ENCODE measurements around the gene MMP24. TPM values are rescaled to one million over a fixed set of nuclear protein-coding genes. Genes with fewer than 3 reads are reported as not detected.

MMP24 gene
- polyA plus RNA-seq, 1 of the 3 experiments (the other 2 are of a cell fraction): 18.1 TPM

DNA sequence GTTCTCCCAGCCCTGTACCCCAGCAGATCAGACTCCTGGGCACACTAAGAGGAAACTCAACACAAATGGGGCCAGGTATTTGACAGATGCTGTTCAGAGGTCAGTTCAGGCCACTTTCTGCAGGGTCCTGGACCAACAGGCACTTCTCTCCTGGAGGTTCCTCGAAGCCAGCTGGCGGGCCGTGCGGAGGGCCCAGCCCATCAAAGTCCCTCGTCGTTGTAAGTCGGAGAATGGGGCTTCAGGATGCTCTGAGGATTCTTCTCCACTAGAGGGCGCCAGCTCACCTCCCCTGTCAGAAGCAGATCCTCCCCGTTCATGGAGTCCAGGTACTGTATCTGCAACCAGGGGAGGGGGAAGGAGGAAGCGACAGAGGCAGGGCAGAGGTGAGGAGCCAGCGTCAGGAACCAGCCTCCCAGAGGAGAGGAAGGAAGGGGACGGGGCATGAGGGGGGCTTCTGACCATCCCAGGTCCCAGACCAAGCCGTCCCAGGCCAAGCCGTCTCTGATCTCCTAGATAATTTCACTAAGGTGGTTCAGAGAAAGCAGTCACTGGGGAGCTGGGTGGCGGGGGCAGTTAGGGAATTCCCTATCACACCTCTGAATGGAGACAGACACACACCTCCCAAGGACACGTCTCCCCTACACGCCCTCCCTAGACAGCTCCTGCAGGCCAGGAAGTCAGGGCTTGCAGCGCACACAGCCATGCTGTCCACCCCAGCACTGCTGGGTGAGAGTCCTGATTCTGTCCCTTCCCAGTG, 77.4 kb downstream of the MMP24 start (continued):
- TF ChIP-seq, protein P1, sequence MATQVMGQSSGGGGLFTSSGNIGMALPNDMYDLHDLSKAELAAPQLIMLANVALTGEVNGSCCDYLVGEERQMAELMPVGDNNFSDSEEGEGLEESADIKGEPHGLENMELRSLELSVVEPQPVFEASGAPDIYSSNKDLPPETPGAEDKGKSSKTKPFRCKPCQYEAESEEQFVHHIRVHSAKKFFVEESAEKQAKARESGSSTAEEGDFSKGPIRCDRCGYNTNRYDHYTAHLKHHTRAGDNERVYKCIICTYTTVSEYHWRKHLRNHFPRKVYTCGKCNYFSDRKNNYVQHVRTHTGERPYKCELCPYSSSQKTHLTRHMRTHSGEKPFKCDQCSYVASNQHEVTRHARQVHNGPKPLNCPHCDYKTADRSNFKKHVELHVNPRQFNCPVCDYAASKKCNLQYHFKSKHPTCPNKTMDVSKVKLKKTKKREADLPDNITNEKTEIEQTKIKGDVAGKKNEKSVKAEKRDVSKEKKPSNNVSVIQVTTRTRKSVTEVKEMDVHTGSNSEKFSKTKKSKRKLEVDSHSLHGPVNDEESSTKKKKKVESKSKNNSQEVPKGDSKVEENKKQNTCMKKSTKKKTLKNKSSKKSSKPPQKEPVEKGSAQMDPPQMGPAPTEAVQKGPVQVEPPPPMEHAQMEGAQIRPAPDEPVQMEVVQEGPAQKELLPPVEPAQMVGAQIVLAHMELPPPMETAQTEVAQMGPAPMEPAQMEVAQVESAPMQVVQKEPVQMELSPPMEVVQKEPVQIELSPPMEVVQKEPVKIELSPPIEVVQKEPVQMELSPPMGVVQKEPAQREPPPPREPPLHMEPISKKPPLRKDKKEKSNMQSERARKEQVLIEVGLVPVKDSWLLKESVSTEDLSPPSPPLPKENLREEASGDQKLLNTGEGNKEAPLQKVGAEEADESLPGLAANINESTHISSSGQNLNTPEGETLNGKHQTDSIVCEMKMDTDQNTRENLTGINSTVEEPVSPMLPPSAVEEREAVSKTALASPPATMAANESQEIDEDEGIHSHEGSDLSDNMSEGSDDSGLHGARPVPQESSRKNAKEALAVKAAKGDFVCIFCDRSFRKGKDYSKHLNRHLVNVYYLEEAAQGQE (IDR thresholded peaks at IDR 0.05; ENCODE audit: low read depth, low read length): no peak
- TF ChIP-seq EP300 (IDR thresholded peaks at IDR 0.05; ENCODE audit: borderline replicate concordance in 1 of 2, low read depth in 1 of 2, low read length in 1 of 2): no peak; a peak in 1 of 4 replicates

DNA sequence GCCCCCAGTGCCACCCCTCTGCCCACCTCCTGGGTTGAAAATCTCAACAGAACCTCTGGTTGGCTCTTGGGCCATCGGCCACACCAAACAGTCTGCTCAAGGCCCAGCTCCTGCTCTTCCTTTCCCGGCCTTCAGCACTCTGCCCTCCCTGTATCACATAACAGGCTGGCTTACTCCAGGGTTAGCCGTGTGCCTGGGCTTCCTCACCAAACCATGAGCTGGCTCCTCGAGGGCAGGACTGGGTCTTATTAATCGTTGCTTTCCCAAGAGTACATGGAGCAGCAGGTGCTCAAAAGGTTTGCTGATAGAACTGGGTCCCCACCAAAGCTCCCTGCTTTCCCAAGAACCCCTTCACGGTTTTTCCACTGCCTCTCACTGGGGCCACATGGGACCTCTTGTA, 78.5 kb downstream of the MMP24 start:
- Histone ChIP-seq H3K4me3 (ENCODE audit: low read depth in 2 of 2, low read length in 1 of 2) (no peak overlapping the region), H3K9me3 (no peaks in the 10 kb centered on the region), H4K20me1 (ENCODE audit: insufficient read depth) (no peaks in the 10 kb centered on the region), H3K9me2 (no peaks in the 10 kb centered on the region), H3K36me3 (replicated peaks in 1 of 2; ENCODE audit: control insufficient read depth in 1 of 2, insufficient read depth in 2 of 2, low read length in 1 of 2) (no peaks in the 10 kb centered on the region), H3K27ac (ENCODE audit: low read depth in 2 of 2, low read length in 1 of 2) (peak overlapping the region; percentile 97; a peak in 3 of 4 replicates), H3K9ac (peak overlapping the region; percentile 55), H3K4me1 (ENCODE audit: control insufficient read depth in 1 of 2, insufficient read depth in 2 of 2, low read depth in 1 of 2, low read length in 1 of 2) (peaks cover 30 to 58% of the 10 kb centered on the region in 2 experiments; a peak in 3 of 4 replicates), H3K27me3 (ENCODE audit: insufficient read depth) (no peaks in the 10 kb centered on the region), H2AFZ (ENCODE audit: low read depth) (no peak overlapping the region), H3F3A (replicated peaks; ENCODE audit: insufficient read depth) (peaks cover 48% of the 10 kb centered on the region), H3K79me2 (ENCODE audit: insufficient read depth) (no peaks in the 10 kb centered on the region), H3K4me2 (peak overlapping the region; percentile 54)
- CTCF ChIA-PET: interaction anchor here (0.7 to 16.5 kb wide), 14 partner anchors 9 to 150 kb away, joined by 3 to 323 read pairs (median 16); partner anchors contain the start of genes CEP250, EIF6 and GDF5
- TF ChIP-seq SMC3 (IDR thresholded peaks at IDR 0.05; ENCODE audit: low read depth, low read length): no peak
- TF ChIP-seq EP300 (IDR thresholded peaks at IDR 0.05; ENCODE audit: borderline replicate concordance in 1 of 2, low read depth in 1 of 2, low read length in 1 of 2): no peak
- no peak for TF ChIP-seq RXRA (IDR thresholded peaks at IDR 0.05; ENCODE audit: borderline replicate concordance, low read depth)
- no peak for TF ChIP-seq NRF1 (IDR thresholded peaks at IDR 0.05; ENCODE audit: low read depth, low read length)
- 79% methylated on average over 6 of the region's 6 CpGs for WGBS (ENCODE audit: low lambda C conversion rate)
- DNase-seq: no peak
- POLR2A ChIA-PET: interaction anchor here (2.5 kb wide), 1 partner anchor 150 kb away, joined by 6 read pairs; the partner anchor contains the start of gene CEP250

DNA sequence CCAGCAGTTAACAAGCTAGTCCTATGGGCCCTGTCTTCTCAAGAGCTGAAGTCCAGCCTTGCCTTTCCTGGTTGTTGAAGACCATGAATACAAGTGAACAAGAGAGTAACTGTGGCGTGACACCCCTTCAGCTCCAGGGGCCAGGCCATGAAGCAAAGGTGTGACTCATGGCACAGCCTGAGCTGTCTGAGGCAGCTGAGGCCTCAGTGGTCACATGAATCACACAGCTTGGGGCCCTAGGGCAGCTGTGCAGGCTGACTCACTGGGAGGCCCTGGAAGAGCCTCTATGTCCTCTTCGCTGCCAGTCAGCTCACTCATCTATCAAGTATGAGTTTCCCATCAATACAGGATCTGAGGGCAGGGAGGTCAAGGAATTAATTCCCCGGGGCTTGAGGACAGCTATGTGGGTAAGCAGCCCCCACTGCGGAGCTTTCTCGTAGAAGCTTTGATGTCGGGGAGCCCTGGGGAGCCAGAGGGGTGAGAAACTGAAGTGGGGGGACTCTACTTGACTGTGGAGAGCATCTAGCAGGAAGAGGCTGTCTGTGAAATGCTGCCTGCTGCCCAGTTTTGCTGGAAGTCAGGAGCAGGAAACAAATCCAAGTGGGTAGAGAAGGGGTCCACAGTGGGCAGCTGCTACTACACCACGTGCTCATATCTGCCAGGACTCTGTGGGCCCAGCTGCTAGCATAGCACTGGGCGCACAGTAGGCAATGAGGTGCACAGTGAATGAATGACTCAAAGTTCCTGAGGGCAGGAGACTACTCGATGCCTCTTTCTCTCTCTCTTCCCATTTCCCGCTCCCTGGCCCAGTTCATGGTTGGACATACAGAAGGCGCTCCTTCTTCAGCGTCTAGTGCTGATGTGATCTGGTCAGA, 79.4 kb downstream of the MMP24 start:
- POLR2A ChIA-PET: interaction anchor here (2.5 kb wide), 1 partner anchor 149 kb away, joined by 6 read pairs; the partner anchor contains the start of gene CEP250
- H3K9me2 ChIP-seq: no peaks in the 10 kb centered on the region
- peak overlapping the region; percentile 97 for H3K27ac ChIP-seq (ENCODE audit: low read depth in 2 of 2, low read length in 1 of 2)
- no peak overlapping the region for H2AFZ ChIP-seq (ENCODE audit: low read depth)
- H3K9ac ChIP-seq: peak overlapping the region; percentile 59
- no peaks in the 10 kb centered on the region for H3K27me3 ChIP-seq (ENCODE audit: insufficient read depth)
- no peak overlapping the region for H3K4me3 ChIP-seq (ENCODE audit: low read depth in 2 of 2, low read length in 1 of 2)
- H3K4me2 ChIP-seq: peak overlapping the region; percentile 69
- H3K36me3 ChIP-seq (replicated peaks in 1 of 2; ENCODE audit: control insufficient read depth in 1 of 2, insufficient read depth in 2 of 2, low read length in 1 of 2): no peaks in the 10 kb centered on the region
- H3K79me2 ChIP-seq (ENCODE audit: insufficient read depth): no peaks in the 10 kb centered on the region
- CTCF ChIA-PET: interaction anchor here (0.6 to 16.5 kb wide), 20 partner anchors 7 to 149 kb away, joined by 3 to 323 read pairs (median 5); partner anchors contain the start of genes CEP250, FAM83C and GDF5
- DNase-seq: no peak
- peaks cover 30 to 58% of the 10 kb centered on the region in 2 experiments; a peak in 3 of 4 replicates for H3K4me1 ChIP-seq (ENCODE audit: control insufficient read depth in 1 of 2, insufficient read depth in 2 of 2, low read depth in 1 of 2, low read length in 1 of 2)
- no peaks in the 10 kb centered on the region for H4K20me1 ChIP-seq (ENCODE audit: insufficient read depth)
- H3K9me3 ChIP-seq: no peaks in the 10 kb centered on the region
- WGBS (ENCODE audit: low lambda C conversion rate): 36% methylated on average over 11 of the region's 12 CpGs
- peaks cover 50% of the 10 kb centered on the region for H3F3A ChIP-seq (replicated peaks; ENCODE audit: insufficient read depth)
- no peak for TF ChIP-seq CHD2 (IDR thresholded peaks at IDR 0.05; ENCODE audit: low read length, partially characterized antibody)
- TF ChIP-seq, protein P2, sequence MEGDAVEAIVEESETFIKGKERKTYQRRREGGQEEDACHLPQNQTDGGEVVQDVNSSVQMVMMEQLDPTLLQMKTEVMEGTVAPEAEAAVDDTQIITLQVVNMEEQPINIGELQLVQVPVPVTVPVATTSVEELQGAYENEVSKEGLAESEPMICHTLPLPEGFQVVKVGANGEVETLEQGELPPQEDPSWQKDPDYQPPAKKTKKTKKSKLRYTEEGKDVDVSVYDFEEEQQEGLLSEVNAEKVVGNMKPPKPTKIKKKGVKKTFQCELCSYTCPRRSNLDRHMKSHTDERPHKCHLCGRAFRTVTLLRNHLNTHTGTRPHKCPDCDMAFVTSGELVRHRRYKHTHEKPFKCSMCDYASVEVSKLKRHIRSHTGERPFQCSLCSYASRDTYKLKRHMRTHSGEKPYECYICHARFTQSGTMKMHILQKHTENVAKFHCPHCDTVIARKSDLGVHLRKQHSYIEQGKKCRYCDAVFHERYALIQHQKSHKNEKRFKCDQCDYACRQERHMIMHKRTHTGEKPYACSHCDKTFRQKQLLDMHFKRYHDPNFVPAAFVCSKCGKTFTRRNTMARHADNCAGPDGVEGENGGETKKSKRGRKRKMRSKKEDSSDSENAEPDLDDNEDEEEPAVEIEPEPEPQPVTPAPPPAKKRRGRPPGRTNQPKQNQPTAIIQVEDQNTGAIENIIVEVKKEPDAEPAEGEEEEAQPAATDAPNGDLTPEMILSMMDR (IDR thresholded peaks at IDR 0.05): no peak
- peak; percentile 99 for TF ChIP-seq RXRA (IDR thresholded peaks at IDR 0.05; ENCODE audit: borderline replicate concordance, low read depth)
- TF ChIP-seq MEF2A (IDR thresholded peaks at IDR 0.05; ENCODE audit: borderline replicate concordance, low read depth): peak; percentile 73; the same call in 1 of the 2 replicates
- peak; percentile 37 for TF ChIP-seq GABPA (IDR thresholded peaks at IDR 0.05; ENCODE audit: low read depth)
- TF ChIP-seq, protein P3, sequence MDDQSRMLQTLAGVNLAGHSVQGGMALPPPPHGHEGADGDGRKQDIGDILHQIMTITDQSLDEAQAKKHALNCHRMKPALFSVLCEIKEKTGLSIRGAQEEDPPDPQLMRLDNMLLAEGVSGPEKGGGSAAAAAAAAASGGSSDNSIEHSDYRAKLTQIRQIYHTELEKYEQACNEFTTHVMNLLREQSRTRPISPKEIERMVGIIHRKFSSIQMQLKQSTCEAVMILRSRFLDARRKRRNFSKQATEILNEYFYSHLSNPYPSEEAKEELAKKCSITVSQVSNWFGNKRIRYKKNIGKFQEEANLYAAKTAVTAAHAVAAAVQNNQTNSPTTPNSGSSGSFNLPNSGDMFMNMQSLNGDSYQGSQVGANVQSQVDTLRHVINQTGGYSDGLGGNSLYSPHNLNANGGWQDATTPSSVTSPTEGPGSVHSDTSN (IDR thresholded peaks at IDR 0.05): peak; percentile 98
- TF ChIP-seq FOXJ3 (CRISPR knock-in tag; IDR thresholded peaks at IDR 0.05): no peak
- TF ChIP-seq, protein P4, sequence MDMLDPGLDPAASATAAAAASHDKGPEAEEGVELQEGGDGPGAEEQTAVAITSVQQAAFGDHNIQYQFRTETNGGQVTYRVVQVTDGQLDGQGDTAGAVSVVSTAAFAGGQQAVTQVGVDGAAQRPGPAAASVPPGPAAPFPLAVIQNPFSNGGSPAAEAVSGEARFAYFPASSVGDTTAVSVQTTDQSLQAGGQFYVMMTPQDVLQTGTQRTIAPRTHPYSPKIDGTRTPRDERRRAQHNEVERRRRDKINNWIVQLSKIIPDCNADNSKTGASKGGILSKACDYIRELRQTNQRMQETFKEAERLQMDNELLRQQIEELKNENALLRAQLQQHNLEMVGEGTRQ (IDR thresholded peaks at IDR 0.05; ENCODE audit: borderline replicate concordance, low read depth, low read length): no peak
- TF ChIP-seq POLR2AphosphoS5 (IDR thresholded peaks at IDR 0.05; ENCODE audit: low read depth, low read length): peak; percentile 92

All from SK-N-SH (cell line).